Stimulated activated effector memory CD8-positive, alpha-beta T cell treated with anti-CD3 and anti-CD28 coated beads, Interleukin-12 subunit alpha, Interleukin-12 subunit beta, amount 100 ng/mL, for 72 hours (primary cell): ENCODE results near the gene ZBTB22.
"Not testable (repeated sequence)": the region's sequence is repeated elsewhere in the genome, so short reads cannot be mapped to it uniquely, and the experiment has no call there.

Experiments used
- ATAC-seq: fragments of 150-1000 bp; cut with Tn5 transposase; 2 replicates; pipeline ENCODE4 v1.10.0; 2021
- DNase-seq, 2 donors: peaks; one replicate each; pipeline ENCODE4 v3.0.0; 2021 to 2022; ENCODE audit warnings: low spot score in 2 of 2
- H3K27ac Mint-ChIP-seq: one replicate; pipeline ENCODE4 v1.8.0; 2022; ENCODE audit warnings: mild to moderate bottlenecking, mixed read lengths
- H3K36me3 Mint-ChIP-seq: one replicate; pipeline ENCODE4 v1.8.0; 2022; ENCODE audit warnings: mild to moderate bottlenecking, mixed read lengths
- H3K4me1 Mint-ChIP-seq: one replicate; pipeline ENCODE4 v1.8.0; 2022; ENCODE audit warnings: mixed read lengths
- H3K4me3 Mint-ChIP-seq: one replicate; pipeline ENCODE4 v1.8.0; 2022; ENCODE audit warnings: mild to moderate bottlenecking, mixed read lengths
- H3K9me3 Mint-ChIP-seq: one replicate; pipeline ENCODE4 v1.8.0; 2022; ENCODE audit warnings: mixed read lengths

The ZBTB22 gene

DNA sequence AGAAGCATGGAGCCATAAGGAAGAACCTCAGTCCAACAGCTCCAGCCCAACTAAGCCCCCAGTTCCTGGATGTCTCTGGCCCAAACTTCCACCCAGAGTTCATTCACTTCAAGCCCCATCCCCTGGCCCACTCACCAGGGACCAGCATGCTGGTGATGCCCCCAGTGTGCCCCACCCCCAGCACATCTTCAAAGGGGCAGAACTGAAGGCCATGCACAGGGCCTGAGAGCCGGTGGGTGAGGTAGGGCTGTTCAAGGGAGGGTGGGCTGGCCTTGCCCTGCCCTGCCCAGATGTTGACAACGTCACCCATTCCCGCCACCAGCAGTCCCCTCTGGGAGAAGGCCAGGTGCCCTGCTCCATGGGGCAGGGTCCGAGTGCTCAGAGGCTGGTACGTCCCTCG is 37.0 kb downstream of the ZBTB22 start:
- ATAC-seq = no peak
- Mint-ChIP-seq H3K4me1 (peaks cover 26% of the 10 kb centered on the region), H3K27ac (peak overlapping the region; percentile 35), H3K4me3 (no peak overlapping the region), H3K9me3 (no peaks in the 10 kb centered on the region), H3K36me3 (peaks cover 91% of the 10 kb centered on the region)
- DNase-seq = no peak

DNA sequence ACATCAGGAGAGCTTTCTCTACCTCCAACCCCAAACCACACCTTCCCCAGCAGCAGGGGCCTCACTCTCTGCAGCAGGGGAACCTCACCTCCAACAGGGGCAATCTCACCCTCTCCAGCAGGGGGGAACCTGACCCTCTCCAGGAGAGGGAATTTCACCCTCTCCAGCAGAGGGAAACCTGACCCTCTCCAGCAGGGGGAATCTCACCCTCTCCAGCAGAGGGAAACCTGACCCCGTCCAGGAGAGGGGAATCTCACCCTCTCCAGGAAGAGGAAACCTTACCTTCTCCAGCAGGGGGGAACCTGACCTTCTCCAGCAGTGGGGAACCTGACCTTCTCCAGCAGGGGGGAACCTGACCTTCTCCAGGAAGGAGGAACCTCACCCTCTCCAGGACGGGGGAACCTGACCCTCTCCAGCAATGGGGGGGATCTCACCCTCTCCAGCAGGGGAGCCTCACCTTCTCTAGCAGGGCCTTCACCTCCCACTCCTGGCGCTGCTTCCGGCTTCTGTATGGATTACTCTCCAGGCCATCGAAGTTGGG is 37.5 kb downstream of the ZBTB22 start:
- H3K4me1 Mint-ChIP-seq = peaks cover 30% of the 10 kb centered on the region
- DNase-seq = no peak
- peak overlapping the region; percentile 35 for H3K27ac Mint-ChIP-seq
- H3K4me3 Mint-ChIP-seq = no peak overlapping the region
- no peak for ATAC-seq
- peaks cover 91% of the 10 kb centered on the region for H3K36me3 Mint-ChIP-seq
- H3K9me3 Mint-ChIP-seq = no peaks in the 10 kb centered on the region

DNA sequence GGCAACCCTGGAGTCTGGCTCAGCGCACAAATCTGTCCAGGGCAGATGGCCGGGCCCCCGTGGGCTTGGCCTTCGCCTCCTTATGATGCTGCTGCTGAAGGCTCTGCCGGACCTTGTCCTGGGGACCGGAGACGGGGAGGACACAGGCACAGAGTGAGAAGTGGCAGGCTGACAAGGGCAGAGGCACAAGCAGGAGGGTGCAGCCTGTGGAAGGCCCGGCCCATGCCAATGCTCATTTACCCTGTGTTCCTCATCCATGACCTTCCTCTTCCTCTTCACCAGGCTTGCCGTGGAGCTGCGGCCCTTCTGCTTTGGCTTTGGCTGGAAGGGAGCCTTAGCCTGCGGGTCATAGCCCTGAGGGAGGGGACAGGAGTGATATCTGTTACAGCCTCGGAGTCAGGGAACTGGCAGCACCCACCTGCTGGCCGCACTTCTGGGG is 38.3 kb downstream of the ZBTB22 start:
- peaks cover 38% of the 10 kb centered on the region for H3K4me1 Mint-ChIP-seq
- no peaks in the 10 kb centered on the region for H3K9me3 Mint-ChIP-seq
- peaks cover 91% of the 10 kb centered on the region for H3K36me3 Mint-ChIP-seq
- H3K4me3 Mint-ChIP-seq = no peak overlapping the region
- H3K27ac Mint-ChIP-seq = peak overlapping the region; percentile 35
- DNase-seq (no peak), ATAC-seq (no peak)

DNA sequence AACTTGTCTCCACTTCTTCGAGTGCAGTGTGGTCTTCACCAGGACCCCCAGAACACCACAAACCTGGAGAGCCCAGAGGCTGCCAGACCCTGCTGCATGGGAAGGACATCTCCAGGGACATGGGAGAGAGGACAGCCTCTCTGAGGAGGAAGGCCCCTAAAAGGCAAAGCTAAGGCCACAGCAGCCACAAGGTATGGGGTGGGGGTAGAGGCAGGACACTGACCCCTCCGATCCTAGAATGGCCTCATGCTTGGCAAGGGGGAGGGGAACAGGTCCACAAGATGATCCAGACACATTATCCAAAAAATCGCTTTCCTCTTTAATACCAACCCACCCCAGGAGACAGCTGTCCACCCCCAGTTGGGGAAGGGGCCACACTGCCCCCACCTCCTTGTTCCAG is 38.7 kb downstream of the ZBTB22 start:
- Mint-ChIP-seq H3K9me3 (no peaks in the 10 kb centered on the region), H3K4me3 (no peak overlapping the region), H3K27ac (peak overlapping the region; percentile 99), H3K4me1 (peaks cover 43% of the 10 kb centered on the region), H3K36me3 (peaks cover 91% of the 10 kb centered on the region)
- no peak for ATAC-seq
- DNase-seq = no peak

DNA sequence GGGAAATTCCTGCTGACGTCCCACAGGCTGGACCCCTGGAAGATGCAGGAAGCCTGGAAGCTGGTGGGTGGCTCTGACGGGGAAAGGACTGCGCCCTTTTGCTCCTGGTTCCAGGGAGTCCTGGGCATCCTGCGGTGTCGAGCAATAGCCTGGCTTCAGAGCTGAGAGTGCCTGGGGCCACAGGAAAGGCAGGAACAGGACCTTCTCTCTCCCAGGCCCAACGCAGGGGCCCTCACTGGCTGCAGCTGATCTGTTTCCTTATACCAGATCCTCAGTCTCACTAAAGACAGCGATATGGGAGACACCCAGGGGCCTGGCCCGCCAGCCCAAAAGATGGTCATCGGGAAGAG is 39.2 kb downstream of the ZBTB22 start:
- ATAC-seq = no peak
- no peak for DNase-seq
- Mint-ChIP-seq H3K4me1 (peaks cover 47% of the 10 kb centered on the region), H3K27ac (peak overlapping the region; percentile 99), H3K9me3 (no peaks in the 10 kb centered on the region), H3K4me3 (peak overlapping the region; percentile 89), H3K36me3 (peaks cover 91% of the 10 kb centered on the region)

DNA sequence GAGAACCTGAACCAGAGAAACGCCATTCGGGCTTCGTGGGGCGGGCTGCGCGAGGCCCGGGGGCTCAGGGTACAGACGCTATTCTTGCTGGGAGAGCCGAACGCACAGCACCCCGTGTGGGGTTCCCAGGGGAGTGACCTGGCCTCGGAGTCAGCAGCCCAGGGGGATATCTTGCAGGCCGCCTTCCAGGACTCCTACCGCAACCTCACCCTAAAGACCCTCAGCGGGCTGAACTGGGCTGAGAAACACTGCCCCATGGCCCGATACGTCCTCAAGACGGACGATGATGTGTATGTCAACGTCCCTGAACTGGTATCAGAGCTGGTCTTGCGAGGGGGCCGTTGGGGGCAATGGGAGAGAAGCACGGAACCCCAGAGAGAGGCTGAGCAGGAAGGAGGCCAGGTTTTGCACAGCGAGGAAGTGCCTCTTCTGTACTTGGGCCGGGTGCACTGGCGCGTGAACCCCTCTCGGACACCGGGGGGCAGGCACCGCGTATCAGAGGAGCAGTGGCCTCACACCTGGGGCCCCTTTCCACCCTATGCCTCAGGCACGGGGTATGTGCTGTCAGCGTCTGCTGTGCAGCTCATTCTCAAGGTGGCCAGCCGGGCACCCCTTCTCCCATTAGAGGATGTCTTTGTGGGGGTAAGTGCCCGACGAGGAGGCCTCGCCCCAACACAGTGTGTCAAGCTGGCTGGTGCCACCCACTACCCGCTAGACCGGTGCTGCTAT is 39.7 kb downstream of the ZBTB22 start:
- peaks cover 52% of the 10 kb centered on the region for H3K4me1 Mint-ChIP-seq
- H3K27ac Mint-ChIP-seq = peak overlapping the region; percentile 99
- DNase-seq (peak in 1 of 2 donors; percentile 71), ATAC-seq (peak; percentile 12)
- H3K4me3 Mint-ChIP-seq = peak overlapping the region; percentile 89
- H3K36me3 Mint-ChIP-seq = peaks cover 91% of the 10 kb centered on the region
- no peaks in the 10 kb centered on the region for H3K9me3 Mint-ChIP-seq

DNA sequence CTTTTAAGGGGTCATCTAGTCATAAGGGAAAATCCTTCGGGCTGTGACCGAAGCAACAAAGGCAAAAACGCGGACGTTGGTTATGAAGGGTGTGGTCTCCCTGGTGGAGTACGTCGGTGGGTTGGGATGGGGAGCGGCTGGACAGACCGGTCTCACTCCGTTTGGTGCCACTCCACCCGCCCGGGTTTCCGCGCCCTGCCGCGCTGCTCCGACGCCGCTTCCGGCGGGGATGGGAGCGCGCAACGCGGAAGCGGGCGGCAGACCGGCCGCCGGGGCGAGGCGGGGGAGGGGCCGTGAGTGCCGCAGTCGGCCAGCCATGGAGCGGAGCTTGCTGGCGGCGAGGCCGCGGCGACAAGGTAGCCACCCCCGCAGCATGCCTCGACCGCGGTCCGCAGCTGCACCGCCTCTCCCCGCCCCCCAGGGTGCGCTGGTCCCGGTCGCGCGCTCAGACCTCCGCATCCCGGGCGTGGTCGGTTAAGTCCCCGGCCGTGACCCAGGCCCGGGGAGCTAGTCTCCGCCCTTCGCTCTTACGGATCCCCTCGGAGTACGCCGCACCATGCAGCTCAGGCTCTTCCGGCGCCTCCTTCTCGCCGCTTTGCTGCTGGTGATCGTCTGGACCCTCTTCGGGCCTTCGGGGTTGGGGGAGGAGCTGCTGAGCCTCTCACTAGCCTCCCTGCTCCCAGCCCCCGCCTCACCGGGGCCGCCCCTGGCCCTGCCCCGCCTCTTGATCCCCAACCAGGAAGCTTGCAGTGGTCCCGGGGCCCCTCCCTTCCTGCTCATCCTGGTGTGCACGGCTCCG is 40.5 kb downstream of the ZBTB22 start, which contains the start of gene B3GALT4:
Gene B3GALT4, plus strand, starts transcription at position 260 of the 799 bp plus-strand sequence. Its CDS starts 297 bp downstream, at position 557.
- peaks cover 91% of the 10 kb centered on the region for H3K36me3 Mint-ChIP-seq
- DNase-seq = peak; percentile 72 to 89
- H3K4me1 Mint-ChIP-seq = peaks cover 60% of the 10 kb centered on the region

DNA sequence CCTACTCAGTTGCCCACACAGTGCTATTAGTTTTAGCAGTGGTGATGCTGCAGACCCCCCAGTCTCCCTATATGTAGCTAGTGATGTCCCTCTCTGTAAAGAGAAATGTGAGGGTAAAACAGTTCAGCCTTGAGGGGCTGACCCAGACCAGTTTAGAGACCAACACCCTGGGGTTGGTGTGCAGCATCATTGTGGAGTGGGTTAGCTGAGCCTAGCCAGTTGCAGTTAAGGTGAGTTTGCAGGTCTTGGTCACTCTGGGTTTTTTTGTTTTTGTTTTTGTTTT is 41.0 kb downstream of the ZBTB22 start:
- H3K9me3 Mint-ChIP-seq = no peaks in the 10 kb centered on the region
- peaks cover 65% of the 10 kb centered on the region for H3K4me1 Mint-ChIP-seq
- peak overlapping the region; percentile 99 for H3K27ac Mint-ChIP-seq
- ATAC-seq (no peak), DNase-seq (no peak)
- H3K36me3 Mint-ChIP-seq = peaks cover 91% of the 10 kb centered on the region
- H3K4me3 Mint-ChIP-seq = peak overlapping the region; percentile 89

More for the DNA sequence above, 40.5 kb downstream of the ZBTB22 start, which contains the start of gene B3GALT4:
- Mint-ChIP-seq H3K9me3 (no peaks in the 10 kb centered on the region), H3K27ac (peak within 1 kb of the TSS; percentile 99), H3K4me3 (peak within 1 kb of the TSS; percentile 89)
- peak; percentile 80 for ATAC-seq

DNA sequence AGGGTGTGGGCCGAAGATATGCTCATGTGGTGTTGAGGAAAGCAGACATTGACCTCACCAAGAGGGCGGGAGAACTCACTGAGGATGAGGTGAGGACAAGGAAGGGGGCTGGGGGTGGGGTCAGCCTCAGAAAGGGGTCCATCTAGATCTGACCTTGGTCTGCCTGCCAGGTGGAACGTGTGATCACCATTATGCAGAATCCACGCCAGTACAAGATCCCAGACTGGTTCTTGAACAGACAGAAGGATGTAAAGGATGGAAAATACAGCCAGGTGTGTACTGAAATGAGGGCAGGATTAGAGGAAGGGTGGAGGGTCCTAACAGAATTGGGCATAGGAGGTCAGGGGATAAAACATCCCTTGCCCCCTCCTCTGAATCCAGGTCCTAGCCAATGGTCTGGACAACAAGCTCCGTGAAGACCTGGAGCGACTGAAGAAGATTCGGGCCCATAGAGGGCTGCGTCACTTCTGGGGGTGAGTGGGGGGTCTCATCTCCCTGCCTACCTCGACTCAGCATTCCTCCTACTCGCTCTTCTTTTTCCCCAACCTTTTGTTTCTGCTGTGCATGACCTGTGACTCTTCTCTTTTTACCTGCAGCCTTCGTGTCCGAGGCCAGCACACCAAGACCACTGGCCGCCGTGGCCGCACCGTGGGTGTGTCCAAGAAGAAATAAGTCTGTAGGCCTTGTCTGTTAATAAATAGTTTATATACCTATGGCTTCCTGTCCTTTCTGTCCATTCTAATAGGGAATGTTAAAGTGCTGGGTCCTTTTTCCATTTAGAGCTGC is 41.6 kb downstream of the ZBTB22 start:
- not testable (repeated sequence) for ATAC-seq, H3K9me3 Mint-ChIP-seq, DNase-seq
- Mint-ChIP-seq H3K4me1 (peaks cover 65% of the 10 kb centered on the region), H3K4me3 (peak overlapping the region; percentile 89), H3K36me3 (peaks cover 92% of the 10 kb centered on the region), H3K27ac (peak overlapping the region; percentile 99)

DNA sequence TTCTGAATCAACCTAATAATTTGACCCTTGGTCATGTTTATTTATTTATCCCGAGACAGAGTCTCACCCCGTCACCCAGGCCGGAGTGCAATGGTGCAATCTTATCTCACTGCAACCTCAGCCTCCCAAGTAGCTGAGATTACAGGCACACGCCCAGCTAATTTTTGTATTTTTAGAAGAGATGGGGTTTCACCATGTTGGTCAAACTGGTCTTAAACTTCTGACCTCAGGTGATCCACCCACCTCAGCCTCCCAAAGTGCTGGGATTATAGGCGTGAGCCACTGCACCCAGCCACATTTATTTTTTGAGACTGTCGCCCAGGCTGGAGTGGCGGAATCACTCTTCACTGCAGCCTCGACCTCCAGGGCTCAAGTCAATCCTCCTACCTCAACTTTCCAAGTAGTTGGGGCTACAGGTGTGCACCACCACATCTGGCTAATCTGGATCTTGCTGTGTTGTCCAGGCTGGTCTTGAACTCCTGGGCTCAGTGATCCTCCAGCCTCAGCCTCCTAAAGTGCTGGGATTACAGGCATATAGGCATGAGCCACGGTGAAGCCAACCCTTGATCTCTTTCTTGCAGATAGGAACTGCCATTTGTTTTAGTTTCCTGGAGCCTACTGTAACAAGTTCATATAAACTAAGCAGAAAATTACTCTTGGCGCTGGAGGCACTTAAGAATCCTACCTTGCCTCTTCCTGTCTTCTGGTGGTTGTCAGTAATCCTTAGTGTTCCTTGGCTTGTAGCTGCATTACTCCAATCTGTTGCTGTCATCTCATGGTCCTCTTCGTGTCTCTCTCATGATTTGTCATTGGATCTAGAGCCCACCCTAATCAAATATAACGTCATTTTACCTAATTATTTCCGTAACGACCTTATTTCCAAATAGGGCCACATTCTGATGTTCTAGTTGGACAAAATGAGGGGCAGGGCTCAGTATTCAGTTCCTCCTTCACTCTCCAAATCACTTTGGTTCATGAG is 43.3 kb downstream of the ZBTB22 start:
- Mint-ChIP-seq H3K27ac (peak overlapping the region; percentile 99), H3K36me3 (peaks cover 77% of the 10 kb centered on the region), H3K4me3 (peak overlapping the region; percentile 89), H3K4me1 (peaks cover 74% of the 10 kb centered on the region), H3K9me3 (no peaks in the 10 kb centered on the region)
- no peak for ATAC-seq
- DNase-seq = no peak

DNA sequence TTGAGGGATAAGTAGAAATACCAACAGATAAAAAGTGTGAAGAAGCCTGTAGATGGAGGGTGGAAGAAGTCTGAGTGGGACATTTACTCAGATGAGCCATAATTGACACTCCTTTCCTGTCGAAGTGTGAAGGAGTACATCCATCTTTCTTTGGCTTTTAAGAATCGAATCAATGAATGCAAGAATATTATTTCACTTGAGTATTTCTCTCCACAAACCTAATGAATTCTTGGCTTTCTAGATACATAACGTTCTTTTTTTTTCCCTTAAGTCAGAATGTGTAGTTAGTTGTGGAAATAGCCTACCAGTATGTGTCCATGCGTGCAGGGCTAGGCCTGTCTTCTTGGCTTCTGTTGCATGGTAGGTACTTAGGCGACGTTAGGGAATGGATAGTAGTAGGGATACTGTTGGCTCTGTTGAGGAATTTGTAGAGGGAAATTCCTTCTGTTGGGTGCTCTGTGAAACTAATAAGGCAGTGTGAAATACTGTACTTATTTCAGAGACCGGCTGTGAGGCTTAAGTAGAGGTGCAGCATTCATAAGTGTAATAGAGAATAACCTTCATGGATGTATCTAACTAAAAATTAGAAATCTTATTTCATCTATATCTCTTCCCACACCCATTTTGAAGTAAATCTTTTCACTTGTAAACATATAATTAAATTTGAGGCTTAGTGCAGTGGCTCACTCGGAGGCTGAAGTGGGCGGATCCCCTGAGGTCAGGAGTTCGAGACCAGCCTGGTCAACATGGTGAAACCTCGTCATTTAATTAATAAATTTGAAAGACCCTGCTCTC is 44.2 kb downstream of the ZBTB22 start:
- no peak for ATAC-seq
- peak overlapping the region; percentile 89 for H3K4me3 Mint-ChIP-seq
- DNase-seq = no peak
- no peaks in the 10 kb centered on the region for H3K9me3 Mint-ChIP-seq
- peaks cover 70% of the 10 kb centered on the region for H3K4me1 Mint-ChIP-seq
- H3K27ac Mint-ChIP-seq = peak overlapping the region; percentile 99
- H3K36me3 Mint-ChIP-seq = peaks cover 79% of the 10 kb centered on the region

DNA sequence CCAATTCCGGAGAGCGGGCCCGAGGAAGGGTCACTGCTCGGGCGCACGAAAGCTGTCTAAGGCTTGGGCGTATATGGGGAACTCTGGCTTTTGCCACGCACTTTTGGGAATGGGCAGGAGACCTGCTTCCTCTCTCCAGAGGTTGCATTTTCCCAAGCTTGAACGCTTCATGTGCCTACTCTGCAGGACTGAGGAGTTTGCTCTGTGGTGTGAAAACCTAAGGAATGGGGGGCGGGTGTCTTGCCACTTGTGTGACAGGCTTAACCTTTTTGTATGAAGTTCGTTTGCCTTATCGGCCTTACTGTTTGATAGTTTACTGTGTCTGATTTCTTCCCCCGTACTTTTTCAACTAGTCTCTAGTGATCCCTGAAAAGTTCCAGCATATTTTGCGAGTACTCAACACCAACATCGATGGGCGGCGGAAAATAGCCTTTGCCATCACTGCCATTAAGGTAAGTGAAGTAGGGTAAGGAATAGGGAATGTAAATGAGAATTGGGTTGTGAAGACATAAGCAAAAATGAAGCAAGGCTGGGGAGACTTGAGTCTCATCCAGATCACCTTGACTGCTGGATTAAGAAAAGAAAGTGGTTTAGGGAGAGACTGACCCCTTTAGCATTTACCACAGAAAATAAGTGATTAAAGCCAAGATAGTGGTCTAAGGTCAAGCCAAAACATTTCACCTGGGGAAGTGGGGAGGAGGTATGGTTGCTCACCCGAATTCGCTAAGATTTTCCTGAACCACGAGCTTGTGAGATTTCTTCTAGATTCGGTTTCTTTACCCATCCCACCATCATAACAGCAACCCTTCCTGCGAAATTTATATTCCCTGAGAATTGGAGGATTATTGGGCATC is 45.0 kb downstream of the ZBTB22 start:
- DNase-seq = no peak
- H3K4me1 Mint-ChIP-seq = peaks cover 63% of the 10 kb centered on the region
- peaks cover 83% of the 10 kb centered on the region for H3K36me3 Mint-ChIP-seq
- no peaks in the 10 kb centered on the region for H3K9me3 Mint-ChIP-seq
- peak overlapping the region; percentile 89 for H3K4me3 Mint-ChIP-seq
- H3K27ac Mint-ChIP-seq = peak overlapping the region; percentile 99
- ATAC-seq = peak; percentile 9
